HCT116 (cell line): ENCODE results near the gene SOCS3. TPM values are rescaled to one million over a fixed set of nuclear protein-coding genes. Genes with fewer than 3 reads are reported as not detected.

Source experiments
- ATAC-seq: fragments of 200-7000 bp; cut with Tn5 transposase; 2 replicates; pipeline ENCODE4 v1.9.1; 2020; ENCODE audit warnings: mild to moderate bottlenecking, moderate library complexity
- BruUV-seq: library from RNA; stranded (reverse); fragments of 400-500 nt; replicated peaks from 2 replicates; lab custom pipeline; 2021; lab: Mats Ljungman, UMichigan
- CTCF ChIA-PET: fragments of 300-600 bp; sonication (Branson Sonifier 250); formaldehyde crosslinking; loops from one replicate; lab custom pipeline; 2021; ENCODE audit warnings: antibody characterized with exemption; lab: Charles Lee
- POLR2A ChIA-PET: fragments of 300-600, 350-600 bp; sonication (Branson Sonifier 250); formaldehyde crosslinking; loops from one replicate; lab custom pipeline; 2021; ENCODE audit warnings: antibody characterized with exemption; lab: Charles Lee
- RAD21 ChIA-PET, 2 experiments: fragments of 300-600 bp; sonication (Branson Sonifier 250); formaldehyde crosslinking; loops; one replicate each; lab custom pipeline; 2023; ENCODE audit warnings: low total read pairs in 2 of 2; ENCODE audit not compliant: uncharacterized antibody in 2 of 2, unreplicated experiment in 2 of 2, low non-redundant PET in 1 of 2; lab: Charles Lee
- DNase-seq: peaks from one replicate; pipeline ENCODE4 v3.0.0-alpha.2; 2010; ENCODE audit warnings: low read depth, low spot score
- H2AFZ ChIP-seq: fragments of 200-600 bp; shearing (Covaris generic), sonication (generic); 2 replicates; pipeline ENCODE4 v1.6.1; 2017; ENCODE audit warnings: low read depth, mixed run types, mixed read lengths, antibody characterized with exemption, low read length; ENCODE audit not compliant: poor library complexity, severe bottlenecking
- H3K27ac ChIP-seq: 2 replicates; pipeline ENCODE4 v1.5.1; 2012; ENCODE audit warnings: low read depth, low read length
- H3K27me3 ChIP-seq: fragments of 200-600 bp; sonication (generic); 2 replicates; pipeline ENCODE4 v1.6.1; 2016; ENCODE audit warnings: mixed run types, low read length, mixed read lengths; ENCODE audit not compliant: insufficient read depth
- H3K36me3 ChIP-seq, 2 experiments: fragments of 200-500 bp in 1 of 2; fragments of 200-600 bp in 1 of 2; sonication (Bioruptor generic) in 1 of 2; sonication (generic) in 1 of 2; 2 replicates each; pipeline versions ENCODE4 v1.5.1 to v1.6.1; 2014 to 2016; ENCODE audit warnings: low read length in 2 of 2, inconsistent platforms in 1 of 2, mixed read lengths in 1 of 2, mixed run types in 1 of 2; ENCODE audit not compliant: insufficient read depth in 2 of 2, control insufficient read depth in 1 of 2
- H3K4me1 ChIP-seq, 2 experiments: fragments of 200-600 bp in 1 of 2; sonication (generic) in 1 of 2; 2 replicates each; pipeline versions ENCODE4 v1.5.1 to v1.6.1; 2012 to 2017; ENCODE audit warnings: low read length in 2 of 2, inconsistent platforms in 1 of 2, mild to moderate bottlenecking in 1 of 2, mixed read lengths in 1 of 2, mixed run types in 1 of 2, moderate library complexity in 1 of 2; ENCODE audit not compliant: insufficient read depth in 2 of 2, control insufficient read depth in 1 of 2
- H3K4me2 ChIP-seq: fragments of 200-600 bp; sonication (generic); 2 replicates; pipeline ENCODE4 v1.6.1; 2017; ENCODE audit warnings: mixed run types, low read length, mixed read lengths
- H3K4me3 ChIP-seq, 2 experiments: fragments of 200-600 bp in 1 of 2; sonication (generic) in 1 of 2; replicated peaks in 1 of 2; 2 replicates each; pipeline ENCODE4 v1.5.1; 2011 to 2016; ENCODE audit warnings: low read length in 2 of 2, control low read depth in 1 of 2, low read depth in 1 of 2, mild to moderate bottlenecking in 1 of 2, mixed read lengths in 1 of 2, mixed run types in 1 of 2
- H3K79me2 ChIP-seq: fragments of 200-600 bp; sonication (generic); 2 replicates; pipeline ENCODE4 v1.6.1; 2017; ENCODE audit warnings: mild to moderate bottlenecking, mixed run types, low read length, moderate library complexity, mixed read lengths; ENCODE audit not compliant: insufficient read depth
- H3K9ac ChIP-seq: fragments of 200-600 bp; sonication (generic); 2 replicates; pipeline ENCODE4 v1.6.1; 2016; ENCODE audit warnings: low read length, mixed read lengths
- H3K9me2 ChIP-seq: fragments of 200-600 bp; sonication (generic), shearing (Covaris generic); 2 replicates; pipeline ENCODE4 v1.6.1; 2017; ENCODE audit warnings: mixed run types, mild to moderate bottlenecking, moderate library complexity; ENCODE audit not compliant: insufficient read depth
- H3K9me3 ChIP-seq, 2 experiments: fragments of 200-500 bp in 1 of 2; fragments of 200-600 bp in 1 of 2; sonication (Bioruptor generic) in 1 of 2; sonication (generic) in 1 of 2; 2 replicates each; pipeline ENCODE4 v1.6.1; 2014 to 2017; ENCODE audit warnings: low read length in 2 of 2, mixed read lengths in 2 of 2, inconsistent platforms in 1 of 2, low read depth in 1 of 2, mild to moderate bottlenecking in 1 of 2, mixed run types in 1 of 2, moderate library complexity in 1 of 2; ENCODE audit not compliant: control insufficient read depth in 1 of 2, insufficient read depth in 1 of 2
- H4K20me1 ChIP-seq: fragments of 200-600 bp; sonication (generic), shearing (Covaris generic); 2 replicates; pipeline ENCODE4 v1.6.1; 2017; ENCODE audit warnings: mixed run types, mild to moderate bottlenecking, moderate library complexity; ENCODE audit not compliant: insufficient read depth
- CBX3 ChIP-seq: IDR thresholded peaks from 2 replicates; pipeline ENCODE4 v1.6.1; 2012; ENCODE audit warnings: low read depth
- CEBPB ChIP-seq: IDR thresholded peaks from 2 replicates; pipeline ENCODE4 v1.6.1; 2012; ENCODE audit warnings: low read depth
- EGR1 ChIP-seq: IDR thresholded peaks from 2 replicates; pipeline ENCODE4 v1.6.1; 2012; ENCODE audit warnings: low read depth
- EZH2phosphoT487 ChIP-seq: fragments of 200-600 bp; IDR thresholded peaks from 2 replicates; pipeline ENCODE4 v1.6.1; 2018; ENCODE audit warnings: antibody characterized with exemption, borderline replicate concordance
- FOSL1 ChIP-seq: IDR thresholded peaks from 2 replicates; pipeline ENCODE4 v1.6.1; 2012; ENCODE audit warnings: low read depth
- JUND ChIP-seq: IDR thresholded peaks from 2 replicates; pipeline ENCODE4 v1.6.1; 2012
- POLR2A ChIP-seq: IDR thresholded peaks from 2 replicates; pipeline ENCODE4 v1.7.0; 2011; ENCODE audit warnings: borderline replicate concordance; ENCODE audit not compliant: insufficient read depth, insufficient read length; ENCODE audit errors: extremely low read depth
- POLR2AphosphoS5 ChIP-seq: IDR thresholded peaks from 2 replicates; pipeline ENCODE4 v1.6.1; 2011; ENCODE audit warnings: mild to moderate bottlenecking, low read depth, low read length, moderate library complexity
- RAD21 ChIP-seq: IDR thresholded peaks from 2 replicates; pipeline ENCODE4 v1.6.1; 2012; ENCODE audit warnings: low read depth, mild to moderate bottlenecking
- SIN3A ChIP-seq: IDR thresholded peaks from 2 replicates; pipeline ENCODE4 v1.6.1; 2012; ENCODE audit warnings: low read depth
- SP1 ChIP-seq: IDR thresholded peaks from 2 replicates; pipeline ENCODE4 v1.6.1; 2012; ENCODE audit warnings: low read depth
- SRF ChIP-seq: IDR thresholded peaks from 2 replicates; pipeline ENCODE4 v1.6.1; 2012; ENCODE audit warnings: low read depth
- TCF7L2 ChIP-seq: IDR thresholded peaks from 2 replicates; pipeline ENCODE4 v1.7.0; 2011; ENCODE audit warnings: borderline replicate concordance, inconsistent platforms; ENCODE audit not compliant: insufficient read depth, insufficient read length; ENCODE audit errors: extremely low read depth
- YY1 ChIP-seq: IDR thresholded peaks from 2 replicates; pipeline ENCODE4 v1.6.1; 2011; ENCODE audit warnings: low read length, low read depth, moderate library complexity, mild to moderate bottlenecking; ENCODE audit not compliant: insufficient replicate concordance; ENCODE audit errors: extremely low read depth
- ZFX ChIP-seq: fragments of 450-650 bp; IDR thresholded peaks from 2 replicates; pipeline ENCODE4 v1.6.1; 2017
- ZNF274 ChIP-seq: fragments of 200-500 bp; sonication (Bioruptor generic); IDR thresholded peaks from 2 replicates; pipeline ENCODE4 v1.6.1; 2014; ENCODE audit warnings: mild to moderate bottlenecking, low read depth, low read length, inconsistent platforms
- intact Hi-C: fragments of 100-400 bp; cut with micrococcal nuclease; formaldehyde crosslinking; loops from 2 replicates; pipeline ENCODE4 v1.10.0; 2022
- total RNA-seq: library from RNA; stranded (reverse); gene quantifications from one replicate; pipeline ENCODE4 v1.2.1, GENCODE V29; 2021; ENCODE audit not compliant: unreplicated experiment
- TF ChIP-seq, protein P1 (sequence below): IDR thresholded peaks from 2 replicates; pipeline ENCODE4 v1.6.1; 2012
- TF ChIP-seq, protein P2 (sequence below): IDR thresholded peaks from 2 replicates; pipeline ENCODE4 v1.6.1; 2012

The SOCS3 gene
- total RNA-seq, 1 experiment from 2014 or later: 26.7 TPM

GRCh38 chr17:78307887-78308638, 51.8 kb downstream of the SOCS3 start:
- POLR2A ChIA-PET: interaction anchor here (1.0 kb wide), 1 partner anchor 21 kb away, joined by 4 read pairs; no protein-coding TSS in a partner anchor

DNA sequence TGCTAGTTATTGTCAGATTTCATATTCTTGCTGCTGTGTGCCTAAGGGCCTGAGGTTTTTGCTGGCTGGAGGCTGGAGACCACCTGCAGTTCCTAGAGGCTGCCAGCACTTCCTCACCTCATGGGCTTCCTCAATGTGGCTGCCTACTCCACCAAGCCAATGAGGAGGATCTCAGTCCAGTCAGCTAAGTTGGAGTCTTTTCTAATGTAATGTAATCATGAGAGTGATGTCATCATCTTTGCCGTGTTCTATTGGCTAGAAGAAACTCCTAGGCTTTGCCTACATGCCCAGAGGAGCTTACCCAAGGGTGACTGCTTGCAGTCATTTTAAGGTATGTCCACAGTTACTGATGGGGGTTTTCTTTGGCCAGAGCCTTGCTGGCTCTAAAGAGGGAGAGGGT, 53.0 kb downstream of the SOCS3 start:
- Histone ChIP-seq H3K27me3 (no peaks in the 10 kb centered on the region), H3K79me2 (no peaks in the 10 kb centered on the region), H2AFZ (no peak overlapping the region), H3K4me3 (no peak overlapping the region), H4K20me1 (no peaks in the 10 kb centered on the region), H3K27ac (no peak overlapping the region), H3K4me2 (no peak overlapping the region), H3K36me3 (no peaks in the 10 kb centered on the region), H3K9me3 (peaks cover 0 to 7% of the 10 kb centered on the region in 2 experiments; a peak in 1 of 4 replicates), H3K4me1 (peaks cover 3 to 29% of the 10 kb centered on the region in 2 experiments; a peak in 3 of 4 replicates), H3K9me2 (no peaks in the 10 kb centered on the region), H3K9ac (no peak overlapping the region)
- DNase-seq (no peak), ATAC-seq (no peak)
- no TSS peak for BruUV-seq
- CTCF ChIA-PET: no interaction called here
- RAD21 ChIA-PET: no interaction called here
- POLR2A ChIA-PET: interaction anchor here (1.0 kb wide), 1 partner anchor 22 kb away, joined by 4 read pairs; no protein-coding TSS in a partner anchor
- intact Hi-C loops: no loop called here
- TF ChIP-seq YY1 (no peak), CBX3 (no peak), RAD21 (no peak), SIN3A (no peak), EZH2phosphoT487 (no peak), POLR2A (no peak), TCF7L2 (no peak), ZFX (no peak; the same call in 1 of the 2 replicates), SRF (no peak), FOSL1 (no peak), CEBPB (no peak), EGR1 (no peak)
- TF ChIP-seq, protein P1, sequence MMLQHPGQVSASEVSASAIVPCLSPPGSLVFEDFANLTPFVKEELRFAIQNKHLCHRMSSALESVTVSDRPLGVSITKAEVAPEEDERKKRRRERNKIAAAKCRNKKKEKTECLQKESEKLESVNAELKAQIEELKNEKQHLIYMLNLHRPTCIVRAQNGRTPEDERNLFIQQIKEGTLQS: no peak

More at GRCh38 chr17:78307887-78308638, 51.8 kb downstream of the SOCS3 start:
- intact Hi-C loops: no loop called here
- RAD21 ChIA-PET: interaction anchor here in 1 of 2 experiments (0.6 to 0.9 kb wide), 2 partner anchors 19 to 29 kb away, joined by 3 read pairs; no protein-coding TSS in a partner anchor
- Histone ChIP-seq H3K27ac (no peak overlapping the region), H3K9me2 (no peaks in the 10 kb centered on the region), H3K9me3 (peaks cover 0 to 7% of the 10 kb centered on the region in 2 experiments; a peak in 1 of 4 replicates), H3K36me3 (no peaks in the 10 kb centered on the region), H2AFZ (no peak overlapping the region), H3K9ac (no peak overlapping the region), H3K27me3 (no peaks in the 10 kb centered on the region), H3K4me2 (no peak overlapping the region), H4K20me1 (no peaks in the 10 kb centered on the region), H3K79me2 (no peaks in the 10 kb centered on the region), H3K4me1 (peaks cover 8 to 38% of the 10 kb centered on the region in 2 experiments; a peak in 3 of 4 replicates), H3K4me3 (no peak overlapping the region)
- no peak for TF ChIP-seq POLR2AphosphoS5
- no peak for TF ChIP-seq ZFX
- TF ChIP-seq EZH2phosphoT487: no peak
- no peak for TF ChIP-seq SP1
- no peak for TF ChIP-seq ZNF274
- no peak for TF ChIP-seq RAD21
- TF ChIP-seq CBX3: no peak
- TF ChIP-seq, protein P2, sequence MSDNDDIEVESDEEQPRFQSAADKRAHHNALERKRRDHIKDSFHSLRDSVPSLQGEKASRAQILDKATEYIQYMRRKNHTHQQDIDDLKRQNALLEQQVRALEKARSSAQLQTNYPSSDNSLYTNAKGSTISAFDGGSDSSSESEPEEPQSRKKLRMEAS: no peak
- no peak for TF ChIP-seq TCF7L2
- no peak for TF ChIP-seq JUND
- TF ChIP-seq, protein P1: no peak
- no peak for TF ChIP-seq POLR2A
- CTCF ChIA-PET: no interaction called here
- no TSS peak for BruUV-seq
- DNase-seq (no peak), ATAC-seq (no peak)
